Kasumi-1 (cell line): ENCODE results near the gene UBASH3B.
A peak's percentile ranks its signal among the peaks of the same experiment; 100 is the strongest.

ENCODE experiments used
- DNase-seq, 2 experiments: peaks; one replicate each; lab custom pipeline; 2025; lab: John Stamatoyannopoulos, UW

UBASH3B gene

DNA sequence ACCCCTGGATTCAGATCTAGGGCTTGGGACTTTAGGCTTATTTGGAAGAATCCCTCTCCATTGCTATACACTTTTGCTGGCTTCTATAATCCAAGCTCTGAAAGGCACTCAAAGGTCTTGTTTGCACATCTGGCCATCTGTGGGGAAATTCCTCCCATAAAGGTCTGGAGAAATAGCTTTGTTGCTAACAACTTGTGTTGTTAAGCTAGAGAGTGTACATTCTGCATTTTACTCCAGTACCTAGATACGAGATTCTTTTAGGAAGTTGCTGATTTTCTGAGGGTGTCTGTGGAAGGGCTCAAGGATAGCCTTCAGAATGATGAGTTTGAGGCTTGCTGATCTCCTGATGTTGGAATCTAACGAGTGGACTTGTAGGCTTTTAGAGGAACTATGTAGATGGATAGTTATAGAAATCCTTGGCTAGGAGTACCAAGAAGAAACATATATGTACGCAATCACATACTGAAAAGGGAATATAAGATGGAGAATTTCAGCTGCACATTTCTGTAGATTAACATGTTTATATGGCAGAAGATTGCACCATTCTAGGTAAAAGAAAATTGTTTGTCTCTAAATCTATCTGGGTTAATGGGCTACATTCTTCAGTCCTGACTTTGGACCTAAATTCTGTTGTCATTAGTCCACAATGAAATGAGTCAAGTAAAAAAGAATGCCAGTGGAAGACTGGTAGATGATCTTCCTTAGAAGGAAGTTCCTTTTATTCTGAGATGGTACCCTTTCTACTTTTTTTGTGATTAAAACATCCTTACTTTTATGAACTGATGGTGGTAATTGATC is 51.0 kb downstream of the UBASH3B start:
- DNase-seq, result peak in 1 of 2 experiments; percentile 22

DNA sequence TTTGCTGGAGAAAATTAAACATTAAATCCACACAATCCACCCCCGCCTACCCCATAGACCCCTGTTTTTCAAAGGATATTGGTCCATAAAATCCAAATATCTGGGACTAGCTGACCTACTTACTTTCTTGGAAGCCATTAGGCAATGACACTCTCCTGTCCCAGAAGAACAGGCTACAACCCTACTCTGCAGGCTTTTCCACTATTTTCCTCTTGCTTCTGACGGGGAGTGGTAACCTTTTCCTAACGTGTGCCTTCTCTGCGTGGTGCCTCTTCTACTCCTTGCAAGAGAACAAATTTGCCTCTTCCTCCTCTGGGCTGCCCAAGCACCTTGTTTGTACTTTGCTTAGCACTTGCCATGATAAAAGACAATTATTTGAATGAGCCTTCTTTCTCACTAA is 51.6 kb downstream of the UBASH3B start:
- no peak for DNase-seq

DNA sequence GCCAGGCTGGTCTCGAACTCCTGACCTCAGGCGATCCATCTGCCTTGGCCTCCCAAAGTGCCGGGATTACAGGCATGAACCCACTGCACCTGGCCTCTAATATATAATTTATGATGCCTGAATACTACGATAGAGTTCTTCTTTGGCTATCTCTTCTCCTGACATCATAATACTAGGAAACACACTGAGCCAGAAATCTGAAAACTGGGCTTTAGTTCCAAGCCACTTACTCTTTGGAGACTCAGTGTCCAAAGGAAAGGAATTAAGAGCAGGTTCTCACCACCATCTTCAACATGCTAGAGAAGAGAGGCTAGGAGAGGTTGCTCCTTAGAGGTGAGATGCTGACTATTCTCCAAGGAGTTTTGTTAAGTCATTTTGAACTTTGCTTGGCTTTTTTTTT is 52.4 kb downstream of the UBASH3B start:
- DNase-seq, result no peak

DNA sequence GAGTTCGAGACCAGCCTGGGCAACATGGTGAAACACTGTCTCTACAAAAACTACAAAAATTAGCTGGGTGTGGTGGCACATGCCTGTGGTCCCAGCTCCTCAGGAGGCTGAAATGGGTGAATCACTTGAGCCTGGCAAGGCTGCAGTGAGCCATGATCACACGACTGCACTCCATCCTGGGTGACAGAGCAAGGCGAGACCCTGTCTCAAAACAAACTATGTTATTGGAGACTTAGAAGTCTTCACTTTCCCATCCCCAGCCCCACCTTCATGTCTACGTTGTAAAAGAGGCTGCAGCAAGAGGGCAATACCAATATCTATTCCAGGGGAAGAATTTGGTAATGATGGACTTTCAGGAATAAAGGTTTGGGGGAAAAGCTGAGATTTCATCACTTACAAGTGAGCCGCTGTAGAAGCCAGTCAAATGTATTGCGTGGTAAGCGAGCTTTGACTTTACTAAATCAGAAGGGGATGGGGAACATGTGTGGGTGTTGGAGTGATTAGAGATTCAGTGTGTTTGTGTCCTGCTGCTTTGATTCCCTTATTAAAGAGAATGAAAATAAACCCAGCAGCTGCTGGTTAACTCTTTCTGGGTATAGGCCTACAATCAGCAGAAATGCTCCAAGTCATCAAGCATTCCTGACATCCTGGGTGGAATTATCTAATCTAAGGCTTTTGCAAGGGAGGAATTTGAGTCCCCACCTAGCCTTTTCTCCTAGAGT is 53.7 kb downstream of the UBASH3B start:
- no peak for DNase-seq

DNA sequence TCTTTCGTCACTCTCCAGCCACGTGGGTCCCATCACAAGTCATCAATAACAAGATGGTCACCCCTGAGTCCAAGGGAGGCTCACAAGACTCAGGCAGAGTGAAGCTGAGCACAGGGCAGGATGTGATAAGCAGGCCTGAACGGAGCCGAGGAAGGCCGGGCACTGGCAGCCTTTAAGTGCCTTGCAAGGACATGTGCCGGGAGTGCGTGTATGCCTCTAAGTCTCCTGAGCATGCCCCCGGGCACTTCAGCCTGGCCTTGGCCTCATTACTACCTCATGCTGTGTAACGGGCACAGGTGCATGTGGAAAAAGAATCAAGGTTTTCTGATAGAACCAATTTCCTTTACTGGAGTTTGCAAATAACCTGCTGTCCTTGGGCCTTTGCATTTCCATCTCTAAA is 55.8 kb downstream of the UBASH3B start:
- no peak for DNase-seq

DNA sequence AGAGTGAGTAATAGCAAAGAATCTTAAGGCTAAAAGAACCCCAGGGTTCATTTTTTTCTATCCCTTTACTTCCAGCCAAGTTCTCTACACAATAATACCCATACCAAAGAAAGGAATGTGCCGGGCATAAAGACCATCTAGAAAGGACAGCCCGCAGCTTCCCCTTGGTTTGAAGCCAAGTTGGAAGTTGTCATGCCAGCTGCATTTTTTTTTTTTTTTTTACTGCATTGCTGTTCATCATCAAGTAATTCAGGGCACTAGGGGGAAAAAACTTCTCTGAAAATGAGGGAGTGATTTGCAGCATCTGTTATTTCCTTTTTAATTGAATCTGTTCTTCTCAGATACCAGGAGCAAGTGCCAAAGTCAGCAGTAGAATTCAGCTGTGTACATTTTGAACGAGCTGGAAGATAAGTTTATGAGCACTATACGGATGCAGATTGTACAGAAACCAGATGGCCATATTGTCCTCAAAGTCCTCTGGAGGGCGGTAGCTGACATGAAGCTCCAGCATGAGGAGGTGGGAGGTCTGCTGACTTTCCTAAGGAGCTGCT is 56.4 kb downstream of the UBASH3B start:
- DNase-seq, result no peak

DNA sequence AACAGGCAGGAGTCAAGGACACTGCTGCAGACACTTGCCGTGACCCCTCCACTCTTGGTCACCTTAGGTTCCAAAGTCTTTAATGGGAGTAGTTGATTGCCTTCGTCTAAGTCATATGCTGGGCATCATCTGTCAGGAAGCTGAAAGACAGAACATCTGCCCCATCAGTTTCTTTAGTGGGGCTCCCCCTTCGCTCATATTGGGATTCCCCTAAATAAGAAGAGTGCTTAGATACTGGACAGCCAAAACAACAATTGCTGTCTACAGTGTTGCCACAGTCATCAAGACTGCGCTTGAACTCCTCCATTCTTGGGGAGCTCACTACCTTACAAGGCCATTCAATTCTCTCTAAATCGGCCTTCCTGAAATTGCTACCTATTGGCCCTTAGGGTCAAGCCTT is 58.5 kb downstream of the UBASH3B start:
- no peak for DNase-seq

DNA sequence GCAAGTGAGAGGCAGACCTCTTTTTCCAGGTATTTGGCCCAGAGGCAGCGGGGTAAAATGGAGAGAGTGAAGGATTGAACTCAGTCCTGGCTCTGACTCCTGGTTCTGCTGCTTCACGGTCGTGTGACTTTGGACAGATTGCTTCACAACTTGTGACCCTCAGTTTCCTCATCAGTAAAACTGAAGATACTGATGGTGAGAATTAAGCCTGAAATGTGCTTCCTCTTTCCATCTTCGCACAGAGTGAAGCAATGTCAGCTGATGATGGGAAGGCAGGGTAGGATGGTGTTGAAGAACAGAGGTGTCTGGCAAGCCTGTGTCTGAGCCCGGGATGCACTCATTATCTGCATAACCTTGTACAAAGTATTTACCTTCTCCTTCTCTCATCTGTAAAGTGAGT is 59.0 kb downstream of the UBASH3B start:
- DNase-seq, result peak; percentile 54 to 57

DNA sequence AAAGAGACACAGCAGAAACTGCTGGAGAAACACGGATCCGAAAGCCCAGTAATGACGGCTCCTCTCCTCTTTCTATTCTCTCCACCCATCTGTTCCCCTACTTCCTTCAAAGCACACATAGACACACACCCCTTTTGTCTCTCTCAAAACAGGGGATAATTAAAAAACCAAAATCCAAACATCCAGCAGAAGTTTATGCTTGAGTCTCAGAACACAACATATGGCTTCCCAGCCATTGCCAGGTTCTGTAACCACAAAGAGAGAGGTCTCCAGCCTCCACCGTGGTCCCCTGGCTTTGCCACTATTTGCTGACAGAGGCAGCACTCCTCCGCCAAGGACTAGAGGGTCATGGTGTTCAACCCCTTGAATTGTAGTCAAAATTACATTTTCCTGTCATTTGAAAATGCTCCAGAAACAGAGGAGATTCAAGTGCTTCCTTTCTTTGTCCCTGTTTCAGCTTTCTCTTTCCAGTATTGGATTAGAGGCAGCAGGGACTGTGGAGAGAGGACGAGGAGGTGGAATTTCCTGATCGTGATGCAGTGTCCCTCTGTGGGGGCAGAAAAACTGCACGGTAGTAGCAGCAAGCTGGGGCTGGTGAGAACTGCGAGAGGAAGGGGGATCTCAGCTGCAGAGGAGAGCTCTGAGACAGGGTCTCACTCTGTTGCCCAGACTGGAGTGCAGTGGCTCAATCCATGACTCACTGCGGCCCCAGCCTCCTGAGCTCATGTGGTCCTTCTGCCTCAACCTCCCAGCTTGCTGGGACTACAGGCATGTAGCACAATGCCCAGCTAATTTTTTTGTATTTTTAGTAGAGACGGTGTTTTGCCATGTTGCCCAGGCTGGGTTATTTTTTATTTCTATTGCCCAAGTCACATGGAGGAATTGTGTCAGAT is 60.3 kb downstream of the UBASH3B start:
- DNase-seq, result no peak

DNA sequence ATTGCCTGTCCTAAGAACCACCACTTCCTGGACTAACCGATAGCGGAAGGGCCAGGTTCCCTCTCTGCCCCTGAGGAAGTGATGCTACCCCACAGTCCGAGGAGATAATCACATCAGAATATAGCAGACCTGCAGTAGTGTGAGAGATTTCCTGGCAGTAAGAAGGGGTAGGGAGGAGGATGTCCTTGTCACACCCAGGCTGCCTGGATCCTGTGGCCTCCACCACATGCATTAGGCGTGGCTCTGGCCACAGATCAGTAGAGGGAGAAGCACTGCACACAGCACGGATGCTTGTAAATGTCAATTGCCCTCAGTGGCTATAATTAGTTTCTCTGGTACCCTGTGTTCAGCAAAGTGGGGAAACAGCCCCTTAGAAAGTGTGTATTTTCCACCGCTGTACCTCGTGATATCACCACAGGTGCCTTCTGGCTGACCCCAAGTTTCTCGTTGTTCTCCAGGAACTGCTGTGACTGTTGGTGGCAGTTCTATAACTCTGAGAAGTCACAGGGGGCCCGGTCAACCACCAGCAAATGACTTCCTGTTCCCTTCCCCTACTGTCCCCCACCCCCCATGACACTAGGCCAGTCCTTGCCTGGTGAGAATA is 61.8 kb downstream of the UBASH3B start:
- DNase-seq, result peak; percentile 95 to 96

DNA sequence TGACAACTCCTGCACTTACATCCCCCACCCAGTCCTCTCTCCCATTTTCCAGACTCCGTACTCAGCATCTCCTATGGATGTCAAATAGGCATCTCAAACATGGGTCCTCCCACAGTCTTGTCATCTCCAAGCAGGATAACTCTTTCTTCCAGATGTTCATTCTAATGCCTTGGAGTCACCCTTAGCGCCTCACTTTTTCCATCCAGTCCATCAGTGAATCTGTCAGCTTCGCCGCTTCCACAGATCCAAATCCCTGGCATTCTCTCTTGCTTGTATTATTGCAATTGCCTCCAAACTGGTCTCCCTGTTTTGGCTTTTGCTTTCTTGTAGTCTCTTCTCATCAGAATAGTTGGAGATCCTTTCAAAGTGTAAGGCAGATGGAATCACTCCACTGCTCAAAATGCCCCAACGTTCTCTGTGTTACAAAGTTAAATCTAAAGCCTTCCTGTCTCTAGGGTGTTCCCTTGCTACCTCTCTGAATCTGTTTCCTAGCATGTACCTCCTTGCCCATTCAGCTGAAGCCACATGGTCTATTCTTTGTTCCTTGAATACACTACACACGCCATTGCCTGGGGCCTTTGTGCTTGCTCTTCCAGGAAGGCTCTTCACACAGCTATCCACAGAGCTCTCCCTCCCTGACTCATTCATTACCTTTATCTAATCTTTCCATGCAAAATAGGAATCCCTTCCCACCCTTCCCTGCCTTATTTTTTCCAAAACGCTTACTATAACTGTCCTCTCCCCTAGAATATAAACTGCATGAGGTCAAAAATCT is 64.8 kb downstream of the UBASH3B start:
- DNase-seq, result no peak

DNA sequence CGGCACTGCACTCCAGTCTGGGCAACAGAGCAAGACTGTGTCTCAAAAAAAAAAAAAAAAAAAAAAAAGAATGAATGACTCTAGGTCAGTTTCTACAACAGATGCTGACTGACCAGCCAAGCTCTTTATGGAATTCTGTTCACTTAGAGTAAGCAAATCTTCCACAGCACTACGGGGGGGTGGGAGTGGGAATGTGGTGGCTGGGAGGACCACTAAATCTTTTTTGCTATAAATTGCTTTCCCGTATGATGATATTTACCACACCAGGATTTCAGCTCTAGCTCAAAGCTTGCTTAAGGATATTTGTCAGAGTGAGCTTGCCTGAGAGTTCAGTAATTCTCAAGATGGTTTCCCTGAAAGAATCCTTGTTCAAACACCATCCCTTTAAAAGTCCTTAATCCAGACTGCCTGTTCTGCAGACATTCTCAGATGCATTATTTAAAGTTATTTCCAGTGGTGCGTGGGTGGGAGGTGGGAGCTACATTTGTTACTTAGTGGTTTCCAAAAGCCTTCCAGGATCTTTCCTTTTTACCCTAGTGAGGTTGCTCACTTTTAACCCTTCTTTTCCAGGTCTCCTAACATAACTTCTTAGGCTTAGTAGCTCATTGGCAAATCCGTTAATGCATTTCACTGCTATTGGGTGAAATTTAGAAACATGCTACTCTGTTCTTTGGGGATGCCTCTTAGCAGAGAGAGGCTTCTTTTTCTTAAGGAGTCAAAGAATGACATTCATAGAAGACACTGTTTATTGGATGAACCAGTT is 65.9 kb downstream of the UBASH3B start:
- no peak for DNase-seq

DNA sequence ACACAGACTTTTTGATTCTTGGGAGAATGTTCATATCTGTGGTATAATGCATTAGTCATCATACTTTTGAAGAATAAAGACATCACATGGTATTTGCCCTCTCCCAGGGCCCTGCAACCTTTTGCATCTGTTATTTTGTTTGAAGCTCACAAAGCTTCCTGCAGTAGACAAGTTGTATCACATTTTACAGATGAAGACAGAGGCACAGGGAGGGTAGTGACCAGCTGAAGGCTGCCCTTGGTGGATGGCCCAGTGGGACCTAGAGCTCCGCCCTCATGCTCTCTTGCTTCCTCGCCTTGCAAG is 66.4 kb downstream of the UBASH3B start:
- no peak for DNase-seq

DNA sequence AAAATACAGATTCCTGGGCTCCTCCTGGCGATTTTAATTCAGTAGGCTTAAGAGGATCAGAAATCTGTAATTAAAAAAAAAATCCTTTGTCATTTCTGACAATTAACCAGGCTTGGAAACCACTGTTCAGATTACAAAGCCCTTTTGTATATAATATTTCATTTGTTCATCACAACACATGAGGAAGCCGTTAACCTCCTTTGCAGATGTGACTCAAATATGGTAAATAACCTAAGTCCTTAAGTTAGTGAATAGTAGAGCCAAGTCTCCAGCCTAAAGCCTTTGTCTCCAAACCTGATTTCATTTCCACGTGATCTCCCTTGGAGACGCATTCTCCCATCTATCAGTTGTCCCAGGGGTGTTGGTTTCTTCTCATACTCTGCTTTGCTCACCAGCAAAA is 67.6 kb downstream of the UBASH3B start:
- DNase-seq, result no peak

DNA sequence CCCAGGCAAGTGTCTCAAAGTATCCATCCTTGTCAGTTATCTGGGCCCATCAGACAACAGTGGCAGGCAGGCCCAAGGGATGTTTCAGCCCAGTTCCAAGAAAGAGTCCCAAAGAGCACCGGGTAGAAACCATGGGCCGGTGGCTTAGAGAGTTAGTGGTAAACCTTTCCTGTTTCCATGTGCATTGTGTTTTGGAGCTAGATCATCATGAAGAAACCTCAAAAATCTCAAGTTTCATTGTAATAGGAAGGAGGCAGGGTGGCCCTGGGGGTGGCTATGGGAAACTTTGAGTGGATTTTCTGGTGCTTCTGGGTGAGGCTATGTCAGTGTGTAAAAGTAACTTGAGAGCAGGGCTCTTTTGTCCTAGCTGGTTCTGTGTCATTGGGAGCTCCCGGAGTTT is 68.1 kb downstream of the UBASH3B start:
- DNase-seq, result peak; percentile 63 to 65

DNA sequence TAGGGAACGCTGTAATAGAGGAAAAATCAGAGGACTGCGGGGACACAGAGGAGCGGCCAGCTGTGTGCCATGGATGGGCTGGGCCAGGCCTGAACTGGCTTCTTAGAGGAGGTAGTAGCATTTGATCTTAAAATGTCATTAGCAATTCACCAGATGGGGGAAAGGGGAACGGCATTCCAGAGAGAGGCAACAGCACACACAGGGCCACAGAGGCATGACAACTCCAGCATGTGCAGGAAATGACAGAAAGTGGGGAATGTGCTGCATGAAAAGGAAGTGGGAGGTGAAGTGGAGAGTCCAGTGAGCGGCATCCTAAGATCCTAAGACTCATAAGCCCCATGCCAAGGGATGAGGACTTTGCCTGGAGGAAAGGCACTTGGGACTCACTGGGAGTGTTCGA is 69.0 kb downstream of the UBASH3B start:
- DNase-seq, result no peak

DNA sequence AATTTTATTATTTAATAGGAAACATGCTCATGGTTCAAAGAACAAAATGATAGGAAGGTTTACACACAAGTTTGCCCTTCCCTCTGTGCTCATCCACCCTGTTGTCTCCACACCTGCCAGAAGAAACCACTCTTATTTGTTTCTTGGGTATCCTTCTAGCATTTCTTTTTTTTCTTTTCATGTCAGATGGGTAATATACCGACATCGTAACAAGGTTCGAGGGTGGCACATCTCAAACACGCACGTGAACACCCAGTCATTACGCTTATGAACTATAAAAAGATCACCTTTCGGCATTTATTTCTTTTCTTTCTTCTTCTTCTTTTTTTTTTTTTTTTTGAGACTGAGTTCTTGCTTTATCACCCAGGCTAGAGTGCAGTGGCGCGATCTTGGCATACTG is 70.5 kb downstream of the UBASH3B start:
- no peak for DNase-seq

DNA sequence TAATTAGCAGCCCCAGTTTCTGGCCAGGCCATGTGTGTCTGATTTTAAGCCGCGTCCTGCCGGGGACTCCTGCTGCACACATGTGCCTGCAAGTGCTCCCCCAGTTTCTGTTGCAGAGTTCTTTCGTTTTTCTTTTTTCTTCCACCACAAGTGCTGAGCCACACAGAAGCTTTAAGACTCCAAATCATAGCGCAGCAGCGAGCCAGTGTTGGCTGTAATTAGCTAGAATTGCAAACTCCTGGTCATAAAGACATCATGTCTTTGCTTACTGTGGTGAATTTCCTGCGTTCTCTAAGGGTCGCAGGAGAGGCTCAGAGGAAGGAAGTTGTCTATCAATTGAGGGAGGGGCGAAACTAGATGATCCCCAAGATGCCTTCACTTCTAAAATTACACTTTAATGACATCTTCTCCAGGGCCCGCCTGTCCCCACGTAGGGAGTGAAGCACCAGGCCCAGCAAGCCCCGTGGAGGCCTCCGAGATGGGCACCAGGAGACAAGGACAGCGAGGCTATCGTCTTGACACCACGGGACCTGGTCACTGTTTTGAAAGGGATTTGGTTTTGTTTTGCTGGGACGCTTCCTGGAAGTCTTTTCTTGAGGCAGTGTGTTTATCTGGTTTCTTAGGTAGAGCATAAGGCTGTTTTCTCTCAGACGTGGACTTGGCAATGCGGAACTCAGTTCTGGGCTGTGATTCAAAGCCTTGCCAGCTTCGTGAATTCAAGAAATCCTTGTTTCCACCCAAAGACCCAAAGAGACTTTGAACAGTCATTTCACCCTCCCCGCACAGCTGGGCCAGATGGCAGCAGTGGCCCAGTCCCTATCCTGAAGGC is 71.8 kb downstream of the UBASH3B start:
- peak; percentile 25 to 38 for DNase-seq

DNA sequence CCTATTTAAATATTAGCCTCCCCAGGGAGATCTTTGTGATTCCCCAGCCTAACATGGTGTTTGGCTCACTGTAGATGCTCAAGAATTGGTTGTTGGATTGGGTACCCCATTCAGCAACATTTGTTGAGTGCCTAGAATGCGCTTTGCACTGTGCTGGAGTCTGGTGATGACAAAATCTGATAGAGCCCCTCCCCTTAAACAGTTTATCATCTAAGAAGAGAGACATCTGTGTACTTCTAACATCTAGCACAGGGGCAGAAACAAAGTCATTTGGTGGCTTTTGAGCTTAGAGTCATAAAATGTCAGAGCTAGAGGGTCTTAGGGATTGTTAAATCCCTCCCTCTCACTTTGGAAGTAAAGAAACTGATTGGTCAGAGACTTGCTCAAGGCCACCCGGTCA is 73.0 kb downstream of the UBASH3B start:
- no peak for DNase-seq

DNA sequence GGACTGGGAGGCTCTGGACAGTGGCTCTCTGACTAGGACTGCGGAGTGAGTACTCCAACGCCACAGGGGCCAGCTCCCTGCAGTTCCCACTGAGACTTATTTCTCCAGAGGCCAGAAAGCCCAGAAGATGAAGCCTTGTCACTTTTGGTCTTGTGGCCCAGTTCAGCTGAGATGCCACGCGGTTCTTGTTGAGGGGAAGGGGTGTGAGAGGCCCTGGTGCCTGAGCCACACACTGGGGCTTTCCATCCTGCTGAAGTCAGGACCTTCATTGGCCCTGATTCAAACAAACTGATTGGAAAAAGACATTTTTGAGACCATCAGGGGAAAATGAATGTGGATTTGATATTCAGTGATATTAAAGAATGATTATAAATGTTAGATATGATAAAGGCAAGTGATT is 73.6 kb downstream of the UBASH3B start:
- DNase-seq, result no peak
